Measurements from ENCODE around the gene ANKRD10.

The ANKRD10 gene

DNA sequence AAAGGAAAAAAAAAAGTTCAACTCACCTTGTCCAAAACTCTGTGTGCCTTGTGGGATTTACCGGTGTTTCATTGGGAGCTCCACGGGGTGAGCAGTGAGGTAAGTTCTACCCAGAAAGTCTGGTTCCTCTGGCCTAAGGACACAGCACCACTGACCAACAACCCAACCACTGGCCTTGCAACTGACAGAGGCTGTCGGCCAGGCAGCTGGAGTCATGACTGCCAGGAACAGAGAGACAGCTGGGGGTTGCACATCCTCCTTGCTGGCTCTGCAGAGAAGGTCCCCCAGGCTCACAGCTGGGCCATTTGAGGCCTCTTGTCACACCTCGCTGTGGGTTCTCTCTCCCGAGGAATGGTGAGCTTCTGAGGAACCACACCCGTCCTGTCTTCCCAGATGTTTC lies 59.5 kb downstream of the ANKRD10 start (continued):
- TF ChIP-seq FEZF1 (tag by site-specific recombination; IDR thresholded peaks at IDR 0.05) (no peak), INSM2 (tag by site-specific recombination; IDR thresholded peaks at IDR 0.05) (no peak), ZNF350 (tag by site-specific recombination; IDR thresholded peaks at IDR 0.05) (no peak)

DNA sequence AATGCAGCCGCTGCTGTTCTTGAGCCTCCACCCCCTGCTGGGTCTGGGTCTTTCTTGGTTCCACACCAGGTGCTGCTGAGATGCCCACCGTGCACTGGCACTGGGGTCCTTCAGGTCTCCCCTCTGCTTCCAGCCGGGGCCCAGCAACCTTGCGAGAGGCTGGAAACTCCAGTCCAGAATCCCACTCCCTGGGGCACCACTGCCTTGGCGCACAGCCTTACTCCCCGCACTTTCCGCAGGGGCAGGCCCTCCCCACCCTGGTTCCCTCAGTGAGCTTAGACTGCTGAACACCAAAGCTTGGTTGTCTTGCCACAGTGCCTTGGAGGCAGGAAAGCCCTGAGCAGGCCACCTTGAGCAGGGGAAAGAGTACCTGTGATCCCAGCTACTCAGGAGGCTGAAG lies 60.0 kb downstream of the ANKRD10 start:
- TF ChIP-seq GLIS1 (tag by site-specific recombination; IDR thresholded peaks at IDR 0.05) (no peak), ZNF366 (tag by site-specific recombination; conservative IDR thresholded peaks at IDR 0.05) (no peak), ZBTB8A (tag by site-specific recombination; IDR thresholded peaks at IDR 0.05) (no peak), ZNF791 (tag by site-specific recombination; IDR thresholded peaks at IDR 0.05) (no peak), ZNF777 (tag by site-specific recombination; IDR thresholded peaks at IDR 0.05; ENCODE audit: borderline replicate concordance) (no peak), ZNF510 (tag by site-specific recombination; IDR thresholded peaks at IDR 0.05; ENCODE audit: insufficient replicate concordance) (no peak), ZNF266 (tag by site-specific recombination; IDR thresholded peaks at IDR 0.05; ENCODE audit: low read depth) (no peak), HOXD13 (CRISPR knock-in tag; IDR thresholded peaks at IDR 0.05; ENCODE audit: borderline replicate concordance) (no peak), ZNF776 (tag by site-specific recombination; IDR thresholded peaks at IDR 0.05; ENCODE audit: borderline replicate concordance) (no peak)
- TF ChIP-seq, protein P1, sequence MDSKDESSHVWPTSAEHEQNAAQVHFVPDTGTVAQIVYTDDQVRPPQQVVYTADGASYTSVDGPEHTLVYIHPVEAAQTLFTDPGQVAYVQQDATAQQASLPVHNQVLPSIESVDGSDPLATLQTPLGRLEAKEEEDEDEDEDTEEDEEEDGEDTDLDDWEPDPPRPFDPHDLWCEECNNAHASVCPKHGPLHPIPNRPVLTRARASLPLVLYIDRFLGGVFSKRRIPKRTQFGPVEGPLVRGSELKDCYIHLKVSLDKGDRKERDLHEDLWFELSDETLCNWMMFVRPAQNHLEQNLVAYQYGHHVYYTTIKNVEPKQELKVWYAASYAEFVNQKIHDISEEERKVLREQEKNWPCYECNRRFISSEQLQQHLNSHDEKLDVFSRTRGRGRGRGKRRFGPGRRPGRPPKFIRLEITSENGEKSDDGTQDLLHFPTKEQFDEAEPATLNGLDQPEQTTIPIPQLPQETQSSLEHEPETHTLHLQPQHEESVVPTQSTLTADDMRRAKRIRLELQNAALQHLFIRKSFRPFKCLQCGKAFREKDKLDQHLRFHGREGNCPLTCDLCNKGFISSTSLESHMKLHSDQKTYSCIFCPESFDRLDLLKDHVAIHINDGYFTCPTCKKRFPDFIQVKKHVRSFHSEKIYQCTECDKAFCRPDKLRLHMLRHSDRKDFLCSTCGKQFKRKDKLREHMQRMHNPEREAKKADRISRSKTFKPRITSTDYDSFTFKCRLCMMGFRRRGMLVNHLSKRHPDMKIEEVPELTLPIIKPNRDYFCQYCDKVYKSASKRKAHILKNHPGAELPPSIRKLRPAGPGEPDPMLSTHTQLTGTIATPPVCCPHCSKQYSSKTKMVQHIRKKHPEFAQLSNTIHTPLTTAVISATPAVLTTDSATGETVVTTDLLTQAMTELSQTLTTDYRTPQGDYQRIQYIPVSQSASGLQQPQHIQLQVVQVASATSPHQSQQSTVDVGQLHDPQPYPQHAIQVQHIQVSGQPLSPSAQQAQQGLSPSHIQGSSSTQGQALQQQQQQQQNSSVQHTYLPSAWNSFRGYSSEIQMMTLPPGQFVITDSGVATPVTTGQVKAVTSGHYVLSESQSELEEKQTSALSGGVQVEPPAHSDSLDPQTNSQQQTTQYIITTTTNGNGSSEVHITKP (tag by site-specific recombination; IDR thresholded peaks at IDR 0.05), result no peak
- TF ChIP-seq, protein P2, sequence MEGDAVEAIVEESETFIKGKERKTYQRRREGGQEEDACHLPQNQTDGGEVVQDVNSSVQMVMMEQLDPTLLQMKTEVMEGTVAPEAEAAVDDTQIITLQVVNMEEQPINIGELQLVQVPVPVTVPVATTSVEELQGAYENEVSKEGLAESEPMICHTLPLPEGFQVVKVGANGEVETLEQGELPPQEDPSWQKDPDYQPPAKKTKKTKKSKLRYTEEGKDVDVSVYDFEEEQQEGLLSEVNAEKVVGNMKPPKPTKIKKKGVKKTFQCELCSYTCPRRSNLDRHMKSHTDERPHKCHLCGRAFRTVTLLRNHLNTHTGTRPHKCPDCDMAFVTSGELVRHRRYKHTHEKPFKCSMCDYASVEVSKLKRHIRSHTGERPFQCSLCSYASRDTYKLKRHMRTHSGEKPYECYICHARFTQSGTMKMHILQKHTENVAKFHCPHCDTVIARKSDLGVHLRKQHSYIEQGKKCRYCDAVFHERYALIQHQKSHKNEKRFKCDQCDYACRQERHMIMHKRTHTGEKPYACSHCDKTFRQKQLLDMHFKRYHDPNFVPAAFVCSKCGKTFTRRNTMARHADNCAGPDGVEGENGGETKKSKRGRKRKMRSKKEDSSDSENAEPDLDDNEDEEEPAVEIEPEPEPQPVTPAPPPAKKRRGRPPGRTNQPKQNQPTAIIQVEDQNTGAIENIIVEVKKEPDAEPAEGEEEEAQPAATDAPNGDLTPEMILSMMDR (tag by site-specific recombination; IDR thresholded peaks at IDR 0.05), result no peak
- CTCF ChIA-PET, result no interaction called here
- Histone ChIP-seq H3K27ac (ENCODE audit: extremely low read depth, low read depth, low read length) (no peak overlapping the region), H3K4me3 (ENCODE audit: low read depth, low read length) (no peak overlapping the region), H3K9me3 (ENCODE audit: control insufficient read depth, insufficient read depth, low read depth, low read length) (no peaks in the 10 kb centered on the region), H3K36me3 (ENCODE audit: control insufficient read depth in 2 of 2, insufficient read depth in 1 of 2, low read length in 2 of 2) (no peaks in the 10 kb centered on the region), H3K4me1 (ENCODE audit: control insufficient read depth, insufficient read depth, low read length) (no peaks in the 10 kb centered on the region)
- POLR2A ChIA-PET, result no interaction called here

DNA sequence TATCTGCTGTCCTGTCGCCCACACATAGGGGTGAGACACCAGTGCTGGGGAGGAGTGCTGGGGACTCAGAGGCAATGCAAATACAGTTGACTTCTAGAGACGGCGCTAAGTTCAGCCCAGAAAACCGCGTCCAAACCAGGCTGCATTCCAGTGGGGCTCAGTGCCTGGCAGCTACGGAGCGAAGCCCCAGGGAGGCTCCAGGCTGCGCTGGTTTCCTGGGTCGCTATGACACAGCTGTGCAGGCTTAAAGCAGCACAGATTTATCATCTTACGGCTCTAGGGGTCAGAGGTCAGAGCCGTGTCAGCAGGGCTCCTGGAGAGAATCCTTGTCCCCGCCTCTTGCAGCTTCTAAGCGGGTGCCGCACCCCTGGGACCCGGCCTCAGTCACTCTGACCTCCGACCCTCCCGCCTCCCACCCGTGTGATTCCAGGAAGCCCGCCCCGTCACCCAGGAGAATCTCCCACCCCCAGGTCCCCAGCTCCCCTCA lies 61.6 kb downstream of the ANKRD10 start:
- Histone ChIP-seq H3K36me3 (ENCODE audit: control insufficient read depth in 2 of 2, insufficient read depth in 1 of 2, low read length in 2 of 2) (no peaks in the 10 kb centered on the region), H3K4me3 (ENCODE audit: low read depth, low read length) (no peak overlapping the region), H3K4me1 (ENCODE audit: control insufficient read depth, insufficient read depth, low read length) (no peaks in the 10 kb centered on the region), H3K9me3 (ENCODE audit: control insufficient read depth, insufficient read depth, low read depth, low read length) (no peaks in the 10 kb centered on the region), H3K27ac (ENCODE audit: extremely low read depth, low read depth, low read length) (no peak overlapping the region)
- POLR2A ChIA-PET, result no interaction called here
- CTCF ChIA-PET, result no interaction called here
- TF ChIP-seq ZNF394 (tag by site-specific recombination; IDR thresholded peaks at IDR 0.05; ENCODE audit: borderline replicate concordance), result no peak
- no peak for TF ChIP-seq ZNF473 (tag by site-specific recombination; IDR thresholded peaks at IDR 0.05)
- no peak for TF ChIP-seq ZNF121 (tag by site-specific recombination; IDR thresholded peaks at IDR 0.05)
- no peak for TF ChIP-seq YY1 (tag by site-specific recombination; IDR thresholded peaks at IDR 0.05)
- TF ChIP-seq OSR2 (tag by site-specific recombination; IDR thresholded peaks at IDR 0.05), result no peak
- no peak for TF ChIP-seq ZBTB10 (tag by site-specific recombination; IDR thresholded peaks at IDR 0.05)
- no peak for TF ChIP-seq ZNF354C (tag by site-specific recombination; IDR thresholded peaks at IDR 0.05; ENCODE audit: borderline replicate concordance, low read depth)
- TF ChIP-seq ZNF544 (tag by site-specific recombination; IDR thresholded peaks at IDR 0.05), result no peak
- no peak for TF ChIP-seq SETDB1 (IDR thresholded peaks at IDR 0.05; ENCODE audit: insufficient read length, low read length)
- TF ChIP-seq ZSCAN18 (tag by site-specific recombination; IDR thresholded peaks at IDR 0.05), result no peak

All from HEK293 (cell line).